GM19240 (cell line): ENCODE data around the gene TAF11L14.
"Not testable (repeated sequence)": the region's sequence is repeated elsewhere in the genome, so short reads cannot be mapped to it uniquely, and the experiment has no call there.

Source experiments
- DNase-seq: peaks from one replicate; pipeline ENCODE4 v3.0.0; 2011; ENCODE audit warnings: low spot score; ENCODE audit not compliant: insufficient read length

The TAF11L14 gene

GRCh38 chr5:17634160-17634559, at the start of gene TAF11L14:
TSS of gene TAF11L14 (plus strand) at chr5:17634460.
- DNase-seq = no peak

DNA sequence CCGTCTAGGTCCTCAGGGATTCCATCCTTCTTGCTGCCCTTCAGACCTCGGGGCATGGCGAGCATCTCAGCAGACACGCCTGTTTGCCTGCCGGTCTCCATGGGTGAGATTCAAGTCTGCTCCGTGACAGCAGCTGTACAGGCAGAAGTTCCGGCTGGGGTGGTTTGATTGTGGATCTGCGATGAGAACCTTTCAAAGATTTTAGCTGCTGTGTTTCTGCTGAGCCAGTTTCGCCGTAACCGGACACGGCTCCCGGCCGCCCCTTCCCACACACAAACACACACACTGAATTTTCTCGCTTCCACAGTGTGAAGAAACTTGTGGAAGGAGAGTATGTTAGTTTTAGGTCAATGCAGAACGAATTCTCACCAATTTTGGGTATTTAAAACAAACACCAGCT, 48.6 kb upstream of the TAF11L14 start, which contains the start of gene TAF11L7:
TSS of gene TAF11L7 (minus strand) at position 101 of the 400 bp plus-strand sequence.
- not testable (repeated sequence) for DNase-seq

DNA sequence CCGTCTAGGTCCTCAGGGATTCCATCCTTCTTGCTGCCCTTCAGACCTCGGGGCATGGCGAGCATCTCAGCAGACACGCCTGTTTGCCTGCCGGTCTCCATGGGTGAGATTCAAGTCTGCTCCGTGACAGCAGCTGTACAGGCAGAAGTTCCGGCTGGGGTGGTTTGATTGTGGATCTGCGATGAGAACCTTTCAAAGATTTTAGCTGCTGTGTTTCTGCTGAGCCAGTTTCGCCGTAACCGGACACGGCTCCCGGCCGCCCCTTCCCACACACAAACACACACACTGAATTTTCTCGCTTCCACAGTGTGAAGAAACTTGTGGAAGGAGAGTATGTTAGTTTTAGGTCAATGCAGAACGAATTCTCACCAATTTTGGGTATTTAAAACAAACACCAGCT, 43.4 kb upstream of the TAF11L14 start, which contains the start of gene TAF11L8:
TSS of gene TAF11L8 (minus strand) at position 101 of the 400 bp plus-strand sequence.
- not testable (repeated sequence) for DNase-seq

DNA sequence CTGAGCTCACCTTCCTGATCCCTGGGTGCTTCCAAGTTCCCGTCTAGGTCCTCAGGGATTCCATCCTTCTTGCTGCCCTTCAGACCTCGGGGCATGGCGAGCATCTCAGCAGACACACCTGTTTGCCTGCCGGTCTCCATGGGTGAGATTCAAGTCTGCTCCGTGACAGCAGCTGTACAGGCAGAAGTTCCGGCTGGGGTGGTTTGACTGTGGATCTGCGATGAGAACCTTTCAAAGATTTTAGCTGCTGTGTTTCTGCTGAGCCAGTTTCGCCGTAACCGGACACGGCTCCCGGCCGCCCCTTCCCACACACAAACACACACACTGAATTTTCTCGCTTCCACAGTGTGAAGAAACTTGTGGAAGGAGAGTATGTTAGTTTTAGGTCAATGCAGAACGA, 40.0 kb upstream of the TAF11L14 start, which contains the start of gene TAF11L9:
TSS of gene TAF11L9 (minus strand) at position 140 of the 400 bp plus-strand sequence.
- not testable (repeated sequence) for DNase-seq

GRCh38 chr5:17597728-17598127, 36.5 kb upstream of the TAF11L14 start, which contains the start of gene TAF11L10:
TSS of gene TAF11L10 (minus strand) at chr5:17597828.
- DNase-seq = not testable (repeated sequence)

DNA sequence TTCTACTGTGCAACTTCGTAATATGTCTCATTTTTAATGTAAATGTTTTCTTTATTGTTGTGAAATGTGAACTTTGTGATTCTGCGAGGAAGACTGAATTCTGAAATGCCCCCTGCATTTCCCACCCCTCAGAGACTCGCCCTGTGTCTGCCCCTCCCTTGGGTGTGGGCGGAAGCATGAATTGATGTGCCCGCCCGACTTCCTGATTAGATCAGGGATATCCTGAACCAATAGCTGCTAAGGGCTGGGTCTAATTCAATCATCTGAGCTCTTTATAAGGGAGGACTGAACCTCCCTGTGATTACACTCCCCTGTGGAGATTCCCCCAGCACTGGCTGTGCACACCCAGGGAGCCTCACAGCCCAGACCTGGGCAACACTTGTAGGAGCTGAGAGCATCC, 30.4 kb upstream of the TAF11L14 start, which contains the start of gene TAF11L11:
TSS of gene TAF11L11 (plus strand) at position 304 of the 400 bp plus-strand sequence.
- DNase-seq = not testable (repeated sequence)

DNA sequence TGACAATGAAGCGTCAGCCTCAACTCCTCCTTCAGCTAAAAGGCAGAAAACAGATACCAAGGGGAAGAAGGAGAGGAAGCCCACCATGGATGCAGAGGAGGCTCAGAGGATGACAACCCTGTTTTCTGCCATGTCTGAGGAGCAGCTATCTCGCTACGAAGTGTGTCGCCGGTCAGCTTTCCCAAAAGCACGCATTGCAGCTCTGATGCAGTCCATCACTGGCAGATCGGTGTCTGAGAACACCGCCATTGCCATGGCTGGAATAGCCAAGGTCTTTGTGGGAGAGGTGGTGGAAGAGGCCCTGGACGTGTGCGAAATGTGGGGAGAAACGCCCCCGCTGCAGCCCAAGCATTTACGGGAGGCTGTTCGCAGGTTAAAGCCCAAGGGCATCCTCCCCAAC, 29.3 kb upstream of the TAF11L14 start:
- no peak for DNase-seq

DNA sequence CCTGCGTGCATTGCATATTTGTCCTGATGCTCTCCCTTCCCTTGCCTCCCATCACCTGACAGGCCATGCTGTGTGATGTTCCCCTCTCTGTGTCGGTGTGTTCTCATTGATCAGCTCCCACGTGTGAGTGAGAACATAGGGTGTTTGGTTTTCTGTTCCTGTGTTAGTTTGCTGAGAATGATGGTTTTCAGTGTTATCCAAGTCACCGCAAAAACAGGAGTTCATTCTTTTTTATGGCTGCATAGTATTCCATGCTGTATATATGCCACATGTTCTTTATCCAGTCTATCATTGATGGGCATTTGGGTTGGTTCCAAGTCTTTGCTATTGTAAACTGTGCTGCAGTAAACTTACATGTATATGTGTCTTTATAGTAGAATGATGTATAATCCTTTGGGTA, 26.8 kb upstream of the TAF11L14 start:
- not testable (repeated sequence) for DNase-seq

DNA sequence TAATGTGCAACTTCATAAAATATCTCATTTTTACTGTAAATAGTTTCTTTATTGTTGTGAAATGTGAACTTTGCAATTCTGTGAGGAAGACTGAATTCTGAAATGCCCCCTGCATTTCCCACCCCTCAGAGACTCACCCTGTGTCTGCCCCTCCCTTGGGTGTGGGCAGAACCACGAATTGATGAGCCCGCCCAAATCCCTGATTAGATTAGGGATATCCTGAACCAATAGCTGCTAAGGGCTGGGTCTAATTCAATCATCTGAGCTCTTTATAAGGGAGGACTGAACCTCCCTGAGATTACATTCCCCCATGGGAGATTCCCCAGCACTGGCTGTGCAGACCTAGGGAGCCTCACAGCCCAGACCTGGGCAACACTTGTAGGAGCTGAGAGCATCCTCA, 24.2 kb upstream of the TAF11L14 start, which contains the start of gene TAF11L12:
TSS of gene TAF11L12 (plus strand) at position 301 of the 400 bp plus-strand sequence.
- not testable (repeated sequence) for DNase-seq

DNA sequence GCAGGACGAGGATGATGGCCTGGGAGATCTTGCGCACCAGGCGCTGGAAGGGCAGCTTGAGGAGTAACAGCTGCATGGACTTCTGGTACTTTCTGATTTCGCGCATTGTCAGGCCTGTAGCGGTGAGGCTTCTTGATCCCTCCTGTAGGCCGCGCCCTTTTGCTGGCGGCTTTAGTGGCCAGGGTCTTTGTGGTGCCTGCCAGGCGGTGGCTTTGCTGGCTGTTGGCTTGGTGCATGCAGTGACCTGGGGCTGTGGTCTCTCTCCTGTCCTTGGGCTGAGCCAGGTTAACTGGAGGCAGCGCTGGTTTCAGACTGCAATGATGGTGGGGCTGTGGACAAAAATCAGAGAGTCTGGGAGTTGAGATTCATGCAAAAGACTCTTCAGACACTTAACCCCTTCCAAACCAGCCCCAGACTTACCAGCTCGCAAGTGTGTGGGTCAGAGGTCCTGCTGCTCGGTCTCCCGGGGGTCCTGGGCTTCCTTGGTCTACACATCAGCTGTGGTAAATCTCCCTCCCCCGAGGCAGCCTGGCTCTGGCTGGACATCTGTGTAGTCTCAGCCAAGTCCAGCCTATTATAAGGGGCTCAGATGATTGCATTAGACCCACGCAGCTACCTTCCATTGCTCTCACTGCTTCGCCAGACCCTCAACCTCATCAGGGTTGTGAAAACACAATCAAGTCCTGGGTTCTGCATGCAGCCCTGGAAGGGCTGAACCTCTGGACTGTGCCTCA, 19.2 kb upstream of the TAF11L14 start:
- DNase-seq = no peak

- DNase-seq = no peak
Measured at GRCh38 chr5:17619354-17619753, 14.9 kb upstream of the TAF11L14 start.

- DNase-seq = no peak
Measured at GRCh38 chr5:17620627-17621026, 13.6 kb upstream of the TAF11L14 start.

DNA sequence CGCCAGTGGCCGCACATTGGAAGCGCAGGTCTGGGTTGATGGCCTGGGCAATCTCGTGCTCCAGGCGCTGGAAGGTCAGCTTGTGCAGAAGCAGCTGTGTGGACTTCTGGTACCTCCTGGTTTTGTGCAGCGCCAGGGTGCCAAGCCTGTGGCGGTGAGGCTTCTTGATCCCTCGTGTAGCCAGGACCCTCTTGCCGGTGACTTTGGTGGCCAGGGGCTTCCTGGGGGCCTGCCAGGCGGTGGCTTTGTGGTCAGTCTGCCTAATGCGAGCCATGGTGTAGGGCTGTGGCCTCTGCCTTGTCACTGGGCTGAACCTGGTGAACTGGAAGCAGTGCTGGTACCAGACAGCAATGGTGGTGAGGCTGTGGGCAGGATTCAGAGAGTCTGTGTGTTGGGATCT, 8.6 kb upstream of the TAF11L14 start:
- no peak for DNase-seq

GRCh38 chr5:17631788-17632187, 2.5 kb upstream of the TAF11L14 start, which contains the start of gene TAF11L13:
TSS of gene TAF11L13 (plus strand) at chr5:17632088.
- not testable (repeated sequence) for DNase-seq

DNA sequence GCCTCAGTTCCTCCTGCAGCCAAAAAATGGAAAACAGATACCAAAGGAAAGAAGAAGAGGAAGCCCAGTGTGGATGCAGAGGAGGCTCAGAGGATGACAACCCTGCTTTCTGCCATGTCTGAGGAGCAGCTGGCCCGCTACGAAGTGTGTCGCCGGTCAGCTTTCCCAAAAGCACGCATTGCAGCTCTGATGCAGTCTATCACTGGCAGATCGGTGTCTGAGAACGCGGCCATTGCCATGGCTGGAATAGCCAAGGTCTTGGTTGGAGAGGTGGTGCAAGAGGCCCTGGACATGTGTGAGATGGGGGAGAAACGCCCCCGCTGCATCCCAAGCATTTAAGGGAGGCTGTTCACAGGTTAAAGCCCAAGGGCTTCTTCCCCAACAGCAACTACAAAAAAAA, 15.0 kb downstream of the TAF11L14 start:
- not testable (repeated sequence) for DNase-seq

DNA sequence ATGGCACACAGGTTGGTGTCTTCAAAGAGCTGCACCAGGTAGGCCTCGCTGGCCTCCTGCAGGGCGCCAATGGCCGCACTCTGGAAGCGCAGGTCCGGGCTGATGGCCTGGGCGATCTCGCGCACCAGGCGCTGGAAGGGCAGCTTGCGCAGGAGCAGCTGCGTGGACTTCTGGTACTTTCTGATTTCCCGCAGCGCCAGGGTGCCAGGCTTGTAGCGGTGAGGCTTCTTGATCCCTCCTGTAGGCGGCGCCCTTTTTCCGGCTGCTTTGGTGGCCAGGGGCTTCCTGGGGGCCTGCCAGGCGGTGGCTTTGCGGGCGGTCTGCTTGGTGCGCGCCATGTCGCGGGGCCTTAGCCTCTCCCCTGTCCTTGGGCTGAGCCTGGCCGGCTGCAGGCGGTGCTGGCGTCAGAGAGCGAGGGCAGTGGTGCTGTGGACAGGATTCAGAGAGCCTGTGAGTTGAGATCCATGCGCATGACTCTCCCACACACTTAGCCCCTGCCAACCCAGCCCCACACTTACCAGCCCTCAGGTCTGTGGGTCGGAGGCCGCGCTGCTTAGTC, 21.0 kb downstream of the TAF11L14 start:
- DNase-seq = not testable (repeated sequence)

- DNase-seq = no peak
Measured at GRCh38 chr5:17655921-17656320, 21.7 kb downstream of the TAF11L14 start.

DNA sequence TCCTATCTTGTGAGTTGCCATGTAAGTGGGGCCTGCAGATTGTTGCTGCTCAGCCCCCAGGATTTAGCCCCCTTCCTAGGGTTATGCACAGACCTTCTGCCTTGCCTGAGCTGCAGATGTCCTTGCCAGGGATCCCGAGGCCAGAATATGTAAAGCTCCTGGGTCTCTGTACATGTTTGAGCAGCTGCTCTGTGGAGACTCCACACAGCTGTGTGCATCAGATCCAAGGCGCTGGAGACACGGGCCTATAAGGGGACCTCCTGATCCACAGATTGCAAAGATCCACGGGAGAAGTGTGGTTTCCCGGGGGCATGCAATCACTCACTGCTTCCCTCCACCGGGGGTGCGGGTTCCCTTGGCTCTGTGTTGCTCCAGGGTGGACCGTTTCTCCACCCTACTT, 28.9 kb downstream of the TAF11L14 start:
- DNase-seq = no peak

GRCh38 chr5:17665836-17666235, 31.6 kb downstream of the TAF11L14 start:
- DNase-seq = no peak

- no peak for DNase-seq
Measured at GRCh38 chr5:17666726-17667235, 32.5 kb downstream of the TAF11L14 start.

DNA sequence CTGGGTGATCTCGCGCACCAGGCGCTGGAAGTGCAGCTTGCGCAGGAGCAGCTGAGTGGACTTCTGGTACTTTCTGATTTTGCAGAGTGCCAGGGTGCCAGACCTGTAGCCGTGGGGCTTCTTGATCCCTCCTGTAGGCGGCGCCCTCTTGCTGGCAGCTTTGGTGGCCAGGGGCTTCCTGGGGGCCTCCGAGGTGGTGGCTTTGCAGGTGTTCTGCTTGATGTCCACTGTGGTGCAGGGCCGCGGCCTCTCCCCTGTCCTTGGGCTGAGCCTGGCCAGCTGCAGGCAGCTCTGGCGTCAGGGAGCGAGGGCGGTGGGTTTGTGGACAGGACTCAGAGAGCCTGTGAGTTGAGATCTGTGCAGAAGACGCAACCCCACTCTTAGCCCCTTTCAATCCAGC, 36.1 kb downstream of the TAF11L14 start:
- no peak for DNase-seq

DNA sequence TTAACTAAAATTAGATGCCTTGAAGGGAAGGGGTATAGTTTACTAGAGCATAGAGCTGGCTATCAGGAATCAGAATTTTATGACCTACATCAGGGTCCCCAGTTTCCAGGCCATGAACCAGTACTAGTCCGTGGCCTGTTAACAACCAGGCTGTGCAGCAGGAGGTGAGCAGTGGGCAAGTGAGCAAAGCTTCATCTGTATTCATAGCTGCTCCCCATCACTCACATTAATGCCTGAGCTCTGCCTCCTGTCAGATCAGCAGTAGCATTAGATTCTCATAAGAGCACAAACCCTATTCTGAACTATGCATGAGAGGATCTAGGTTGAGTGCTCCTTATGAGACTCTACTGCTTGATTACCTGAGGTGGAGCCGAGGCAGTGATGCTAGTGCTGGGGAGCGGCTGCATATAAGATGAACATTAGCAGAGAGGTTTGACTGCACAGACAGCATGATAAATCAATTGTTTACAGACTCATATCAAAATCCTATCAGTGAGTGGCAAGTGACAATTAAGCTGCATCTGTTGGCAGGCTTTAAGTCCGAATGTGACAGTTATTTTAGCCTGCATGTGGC, 44.6 kb downstream of the TAF11L14 start:
- no peak for DNase-seq
